Nephron (organoid): Measurements from ENCODE around the gene CYB561D1.

Experiments used
- H3K27ac Mint-ChIP-seq, 3 experiments: 2 replicates each; pipeline ENCODE4 v1.8.0; 2020; ENCODE audit warnings: mixed read lengths in 3 of 3, mild to moderate bottlenecking in 2 of 3, moderate library complexity in 1 of 3
- H3K27me3 Mint-ChIP-seq: 2 replicates; pipeline ENCODE4 v1.8.0; 2021; ENCODE audit warnings: low read depth, mild to moderate bottlenecking, moderate library complexity, mixed read lengths
- H3K36me3 Mint-ChIP-seq: 2 replicates; pipeline ENCODE4 v1.8.0; 2020; ENCODE audit warnings: low read depth, mixed read lengths
- H3K4me1 Mint-ChIP-seq: 2 replicates; pipeline ENCODE4 v1.8.0; 2020; ENCODE audit warnings: mixed read lengths
- H3K4me3 Mint-ChIP-seq, 3 experiments: 2 replicates each; pipeline ENCODE4 v1.8.0; 2020; ENCODE audit warnings: mild to moderate bottlenecking in 3 of 3, mixed read lengths in 3 of 3, moderate library complexity in 2 of 3
- H3K9me3 Mint-ChIP-seq: 2 replicates; pipeline ENCODE4 v1.8.0; 2020; ENCODE audit warnings: mixed read lengths
- CTCF ChIP-seq, 3 experiments: fragments of 200-600 bp; sonication (generic); IDR thresholded peaks; one replicate each; pipeline ENCODE4 v1.5.0; 2021; ENCODE audit warnings: antibody characterized with exemption in 3 of 3; ENCODE audit not compliant: unreplicated experiment in 3 of 3

Gene CYB561D1

GRCh38 chr1:109482791-109483671 lies 10.9 kb upstream of the CYB561D1 start:
- Mint-ChIP-seq H3K9me3 (no peaks in the 10 kb centered on the region), H3K27ac (peak overlapping the region; percentile 46 to 90 (median 81)), H3K4me1 (peaks cover 25% of the 10 kb centered on the region), H3K36me3 (peaks cover 12% of the 10 kb centered on the region), H3K27me3 (peaks cover 38% of the 10 kb centered on the region), H3K4me3 (peak overlapping the region; percentile 90 to 98 (median 94))
- peak in 2 of 3 experiments; percentile 8 to 9 for TF ChIP-seq CTCF (IDR thresholded peaks at IDR 0.05; ENCODE audit: unreplicated experiment in 3 of 3)

- peak within 1 kb of the TSS; percentile 87 to 97 (median 90) for H3K27ac Mint-ChIP-seq
- peaks cover 15% of the 10 kb centered on the region for H3K36me3 Mint-ChIP-seq
- peaks cover 25% of the 10 kb centered on the region for H3K4me1 Mint-ChIP-seq
Observed at GRCh38 chr1:109483672-109484518, 10.0 kb upstream of the CYB561D1 start, which contains the start of gene ATXN7L2. ATXN7L2 (plus strand) TSS chr1:109483905; CDS start chr1:109483954, 49 bp downstream.

GRCh38 chr1:109484519-109484975 lies 9.3 kb upstream of the CYB561D1 start:
- Mint-ChIP-seq H3K9me3 (no peaks in the 10 kb centered on the region), H3K4me1 (peaks cover 25% of the 10 kb centered on the region), H3K27me3 (peaks cover 25% of the 10 kb centered on the region), H3K36me3 (peaks cover 15% of the 10 kb centered on the region), H3K27ac (peak overlapping the region; percentile 87 to 97 (median 90)), H3K4me3 (peak overlapping the region; percentile 92 to 98 (median 94))
- TF ChIP-seq CTCF (IDR thresholded peaks at IDR 0.05; ENCODE audit: unreplicated experiment in 3 of 3) = no peak

More at GRCh38 chr1:109483672-109484518, 10.0 kb upstream of the CYB561D1 start, which contains the start of gene ATXN7L2:
- Mint-ChIP-seq H3K4me3 (peak within 1 kb of the TSS; percentile 92 to 98 (median 94)), H3K9me3 (no peaks in the 10 kb centered on the region), H3K27me3 (peaks cover 29% of the 10 kb centered on the region)
- no peak for TF ChIP-seq CTCF (IDR thresholded peaks at IDR 0.05; ENCODE audit: unreplicated experiment in 3 of 3)

- H3K27ac Mint-ChIP-seq = peak overlapping the region; percentile 87 to 97 (median 90)
- peak overlapping the region; percentile 92 to 98 (median 94) for H3K4me3 Mint-ChIP-seq
- H3K27me3 Mint-ChIP-seq = peaks cover 21% of the 10 kb centered on the region
- H3K9me3 Mint-ChIP-seq = no peaks in the 10 kb centered on the region
- no peak for TF ChIP-seq CTCF (IDR thresholded peaks at IDR 0.05; ENCODE audit: unreplicated experiment in 3 of 3)
- peaks cover 25% of the 10 kb centered on the region for H3K4me1 Mint-ChIP-seq
- H3K36me3 Mint-ChIP-seq = peaks cover 15% of the 10 kb centered on the region
Observed at GRCh38 chr1:109485001-109485400, 8.9 kb upstream of the CYB561D1 start.

- TF ChIP-seq CTCF (IDR thresholded peaks at IDR 0.05; ENCODE audit: unreplicated experiment in 3 of 3) = no peak
- H3K27ac Mint-ChIP-seq = no peak overlapping the region
- peaks cover 4% of the 10 kb centered on the region for H3K27me3 Mint-ChIP-seq
- H3K4me3 Mint-ChIP-seq = peak overlapping the region in 1 of 3 experiments; percentile 19
- H3K4me1 Mint-ChIP-seq = peaks cover 32% of the 10 kb centered on the region
- peaks cover 22% of the 10 kb centered on the region for H3K36me3 Mint-ChIP-seq
- no peaks in the 10 kb centered on the region for H3K9me3 Mint-ChIP-seq
Observed at GRCh38 chr1:109487261-109487660, 6.6 kb upstream of the CYB561D1 start.
